ENCODE measurements around the gene ZFYVE28. TPM values are rescaled to one million over a fixed set of nuclear protein-coding genes. Genes with fewer than 3 reads are reported as not detected.

The ZFYVE28 gene
- polyA plus RNA-seq, 1 of the 3 experiments (the other 2 are of a cell fraction) = 3.2 TPM

DNA sequence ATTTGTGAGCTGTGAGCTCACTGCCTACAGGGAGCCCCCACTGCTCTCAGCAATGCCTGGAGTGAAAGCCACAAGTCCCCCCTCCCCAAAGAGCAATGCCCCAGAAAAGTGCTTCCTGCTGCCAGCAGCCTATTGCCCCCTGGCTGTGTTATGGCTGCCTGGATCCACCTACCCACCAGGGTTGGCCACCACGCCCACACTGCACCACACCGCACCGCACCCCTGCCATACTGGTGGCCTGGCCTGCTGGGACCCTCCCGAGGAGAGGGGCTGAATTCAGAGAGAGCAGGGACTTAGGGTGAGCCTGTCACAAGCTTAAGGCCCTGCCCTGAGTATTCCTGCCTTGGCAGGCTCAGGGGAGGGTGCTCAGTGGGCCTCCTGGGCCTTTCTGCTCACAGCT is 4.6 kb upstream of the ZFYVE28 start:
- Histone ChIP-seq H3K9ac (no peak overlapping the region), H3K4me1 (ENCODE audit: control insufficient read depth in 1 of 2, insufficient read depth in 2 of 2, low read depth in 1 of 2, low read length in 1 of 2) (peaks cover 0 to 16% of the 10 kb centered on the region in 2 experiments; a peak in 1 of 4 replicates), H3K79me2 (ENCODE audit: insufficient read depth) (no peaks in the 10 kb centered on the region), H4K20me1 (ENCODE audit: insufficient read depth) (no peaks in the 10 kb centered on the region), H3K27ac (ENCODE audit: low read depth in 2 of 2, low read length in 1 of 2) (no peak overlapping the region), H3K4me2 (no peak overlapping the region), H3K9me2 (no peaks in the 10 kb centered on the region), H3K4me3 (ENCODE audit: low read depth in 2 of 2, low read length in 1 of 2) (no peak overlapping the region), H3K36me3 (replicated peaks in 1 of 2; ENCODE audit: control insufficient read depth in 1 of 2, insufficient read depth in 2 of 2, low read length in 1 of 2) (no peaks in the 10 kb centered on the region), H3K9me3 (no peaks in the 10 kb centered on the region), H2AFZ (ENCODE audit: low read depth) (no peak overlapping the region), H3F3A (replicated peaks; ENCODE audit: insufficient read depth) (no peaks in the 10 kb centered on the region), H3K27me3 (ENCODE audit: insufficient read depth) (peaks cover 32% of the 10 kb centered on the region)
- DNase-seq = no peak
- ChIA-PET CTCF (interaction anchor here (0.7 to 0.9 kb wide), 2 partner anchors 19 to 203 kb away, joined by 3 to 4 read pairs; no protein-coding TSS in a partner anchor), POLR2A (no interaction called here)
- no CpG with 5 or more reads among the region's 4 CpGs for WGBS (ENCODE audit: low lambda C conversion rate)
- TF ChIP-seq, protein P1, sequence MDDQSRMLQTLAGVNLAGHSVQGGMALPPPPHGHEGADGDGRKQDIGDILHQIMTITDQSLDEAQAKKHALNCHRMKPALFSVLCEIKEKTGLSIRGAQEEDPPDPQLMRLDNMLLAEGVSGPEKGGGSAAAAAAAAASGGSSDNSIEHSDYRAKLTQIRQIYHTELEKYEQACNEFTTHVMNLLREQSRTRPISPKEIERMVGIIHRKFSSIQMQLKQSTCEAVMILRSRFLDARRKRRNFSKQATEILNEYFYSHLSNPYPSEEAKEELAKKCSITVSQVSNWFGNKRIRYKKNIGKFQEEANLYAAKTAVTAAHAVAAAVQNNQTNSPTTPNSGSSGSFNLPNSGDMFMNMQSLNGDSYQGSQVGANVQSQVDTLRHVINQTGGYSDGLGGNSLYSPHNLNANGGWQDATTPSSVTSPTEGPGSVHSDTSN (IDR thresholded peaks at IDR 0.05) = no peak

DNA sequence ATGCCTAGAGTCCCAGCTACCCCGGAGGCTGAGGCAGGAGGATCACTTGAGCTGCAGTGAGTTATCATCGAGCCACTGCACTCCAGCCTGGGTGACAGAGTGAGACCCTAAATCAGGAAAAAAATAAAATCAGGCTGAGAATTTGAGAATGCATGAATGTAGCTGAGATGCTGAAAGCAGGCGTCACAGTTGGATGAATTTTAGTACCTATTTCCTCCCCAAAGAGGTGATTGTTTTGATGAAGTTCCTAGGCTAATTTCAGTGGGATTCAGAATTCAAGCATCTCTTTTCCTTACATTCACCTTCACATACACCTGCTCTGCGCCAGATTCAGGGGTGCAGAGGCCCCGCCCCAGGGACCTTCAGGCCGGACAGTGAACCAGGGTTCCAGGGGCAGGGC is 3.5 kb upstream of the ZFYVE28 start:
- H3K27me3 ChIP-seq (ENCODE audit: insufficient read depth) = peaks cover 39% of the 10 kb centered on the region
- H3K9ac ChIP-seq = no peak overlapping the region
- ChIA-PET POLR2A (no interaction called here), CTCF (interaction anchor here (1.5 to 2.7 kb wide), 2 partner anchors 11 to 202 kb away, joined by 4 to 7 read pairs; no protein-coding TSS in a partner anchor)
- H4K20me1 ChIP-seq (ENCODE audit: insufficient read depth) = no peaks in the 10 kb centered on the region
- peaks cover 0 to 24% of the 10 kb centered on the region in 2 experiments; a peak in 1 of 4 replicates for H3K4me1 ChIP-seq (ENCODE audit: control insufficient read depth in 1 of 2, insufficient read depth in 2 of 2, low read depth in 1 of 2, low read length in 1 of 2)
- H3K9me3 ChIP-seq = no peaks in the 10 kb centered on the region
- WGBS (ENCODE audit: low lambda C conversion rate) = 57% methylated on average over 6 of the region's 6 CpGs
- H3K36me3 ChIP-seq (replicated peaks in 1 of 2; ENCODE audit: control insufficient read depth in 1 of 2, insufficient read depth in 2 of 2, low read length in 1 of 2) = no peaks in the 10 kb centered on the region
- no peak overlapping the region for H3K4me2 ChIP-seq
- no peaks in the 10 kb centered on the region for H3F3A ChIP-seq (replicated peaks; ENCODE audit: insufficient read depth)
- no peak for TF ChIP-seq NFIC (IDR thresholded peaks at IDR 0.05; ENCODE audit: borderline replicate concordance)
- no peak for TF ChIP-seq MXI1 (IDR thresholded peaks at IDR 0.05; ENCODE audit: low read depth, low read length)
- TF ChIP-seq JUND (IDR thresholded peaks at IDR 0.05) = no peak
- no peak for TF ChIP-seq CHD2 (IDR thresholded peaks at IDR 0.05; ENCODE audit: low read length, partially characterized antibody)
- no peak for TF ChIP-seq EP300 (IDR thresholded peaks at IDR 0.05; ENCODE audit: borderline replicate concordance in 1 of 2, low read depth in 1 of 2, low read length in 1 of 2)
- TF ChIP-seq, protein P1 (IDR thresholded peaks at IDR 0.05) = no peak
- TF ChIP-seq NRF1 (IDR thresholded peaks at IDR 0.05; ENCODE audit: low read depth, low read length) = no peak
- TF ChIP-seq TCF12 (IDR thresholded peaks at IDR 0.05) = no peak
- TF ChIP-seq, protein P2, sequence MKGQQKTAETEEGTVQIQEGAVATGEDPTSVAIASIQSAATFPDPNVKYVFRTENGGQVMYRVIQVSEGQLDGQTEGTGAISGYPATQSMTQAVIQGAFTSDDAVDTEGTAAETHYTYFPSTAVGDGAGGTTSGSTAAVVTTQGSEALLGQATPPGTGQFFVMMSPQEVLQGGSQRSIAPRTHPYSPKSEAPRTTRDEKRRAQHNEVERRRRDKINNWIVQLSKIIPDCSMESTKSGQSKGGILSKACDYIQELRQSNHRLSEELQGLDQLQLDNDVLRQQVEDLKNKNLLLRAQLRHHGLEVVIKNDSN (IDR thresholded peaks at IDR 0.05; ENCODE audit: borderline replicate concordance, low read depth) = no peak
- TF ChIP-seq POLR2AphosphoS5 (IDR thresholded peaks at IDR 0.05; ENCODE audit: low read depth, low read length) = no peak
- TF ChIP-seq YY1 (IDR thresholded peaks at IDR 0.05; ENCODE audit: low read depth) = no peak
- TF ChIP-seq ELF1 (IDR thresholded peaks at IDR 0.05) = no peak
- TF ChIP-seq RFX5 (IDR thresholded peaks at IDR 0.05; ENCODE audit: low read length) = no peak
- TF ChIP-seq GABPA (IDR thresholded peaks at IDR 0.05; ENCODE audit: low read depth) = no peak
- TF ChIP-seq RXRA (IDR thresholded peaks at IDR 0.05; ENCODE audit: borderline replicate concordance, low read depth) = no peak
- no peak overlapping the region for H2AFZ ChIP-seq (ENCODE audit: low read depth)
- no peak for DNase-seq
- H3K27ac ChIP-seq (ENCODE audit: low read depth in 2 of 2, low read length in 1 of 2) = no peak overlapping the region
- H3K79me2 ChIP-seq (ENCODE audit: insufficient read depth) = no peaks in the 10 kb centered on the region
- no peaks in the 10 kb centered on the region for H3K9me2 ChIP-seq
- no peak overlapping the region for H3K4me3 ChIP-seq (ENCODE audit: low read depth in 2 of 2, low read length in 1 of 2)

Measured in SK-N-SH (cell line).